Measurements from ENCODE around the gene ZNF362.

Gene ZNF362

GRCh38 chr1:33268457-33268856 is 12.2 kb downstream of the ZNF362 start:
- no peak for DNase-seq (ENCODE audit: low read depth in 2 of 2)

- no peak for DNase-seq (ENCODE audit: low read depth in 2 of 2)
Observed at GRCh38 chr1:33268927-33269610, 12.8 kb downstream of the ZNF362 start.

DNA sequence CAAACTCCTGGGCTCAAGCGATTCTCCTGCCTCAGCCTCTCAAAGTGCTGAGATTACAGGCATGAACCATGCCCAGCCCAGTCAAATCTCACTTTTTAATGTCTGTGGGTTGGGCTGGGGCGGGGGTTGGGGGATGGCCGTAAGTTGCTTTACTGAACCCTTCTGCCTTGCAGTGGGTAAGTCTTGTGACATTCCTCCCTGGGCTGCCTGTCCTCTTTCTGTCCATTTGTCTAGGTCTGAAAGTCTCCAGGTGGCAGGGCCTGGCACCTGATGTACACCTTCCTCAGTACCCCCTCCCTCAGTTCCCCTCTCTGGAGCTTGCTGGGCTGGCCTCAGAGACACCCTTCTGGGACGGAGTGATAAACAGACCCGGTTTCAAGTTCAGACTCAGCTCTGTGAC is 13.3 kb downstream of the ZNF362 start:
- DNase-seq (ENCODE audit: low read depth in 2 of 2): no peak

DNA sequence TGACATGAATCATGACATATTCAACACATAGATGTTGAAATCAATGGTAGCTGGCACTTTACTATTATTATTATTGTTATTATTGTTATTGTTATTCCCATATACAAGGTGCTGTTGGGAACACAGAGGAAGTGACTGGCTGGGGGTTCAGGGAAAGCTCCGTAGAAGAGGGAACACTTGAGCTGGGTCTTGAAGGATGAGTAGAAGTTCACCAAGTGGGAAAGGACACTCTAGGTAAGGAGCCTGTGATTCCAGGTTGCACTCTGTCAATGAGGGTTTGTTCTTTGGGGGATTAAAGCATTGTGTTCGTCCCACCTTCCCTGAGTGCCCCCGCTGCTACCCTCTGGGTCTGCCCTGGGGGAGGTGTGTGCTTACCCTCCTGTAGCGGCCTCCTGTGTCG is 14.1 kb downstream of the ZNF362 start:
- DNase-seq (ENCODE audit: low read depth in 2 of 2): no peak

GRCh38 chr1:33270808-33271465 is 14.6 kb downstream of the ZNF362 start:
- no peak for DNase-seq (ENCODE audit: low read depth in 2 of 2)

- no peak for DNase-seq (ENCODE audit: low read depth in 2 of 2)
Observed at GRCh38 chr1:33271666-33272505, 15.6 kb downstream of the ZNF362 start.

GRCh38 chr1:33272509-33272908 is 16.2 kb downstream of the ZNF362 start:
- DNase-seq (ENCODE audit: low read depth in 2 of 2): no peak

- DNase-seq (ENCODE audit: low read depth in 2 of 2): no peak
Observed at GRCh38 chr1:33272930-33273329, 16.6 kb downstream of the ZNF362 start.

GRCh38 chr1:33273406-33273805 is 17.1 kb downstream of the ZNF362 start:
- no peak for DNase-seq (ENCODE audit: low read depth in 2 of 2)

- no peak for DNase-seq (ENCODE audit: low read depth in 2 of 2)
Observed at GRCh38 chr1:33273961-33274371, 17.7 kb downstream of the ZNF362 start.

GRCh38 chr1:33274446-33274845 is 18.2 kb downstream of the ZNF362 start:
- DNase-seq (ENCODE audit: low read depth in 2 of 2): no peak

- DNase-seq (ENCODE audit: low read depth in 2 of 2): no peak
Observed at GRCh38 chr1:33275195-33275594, 18.9 kb downstream of the ZNF362 start.

- no peak for DNase-seq (ENCODE audit: low read depth in 2 of 2)
Observed at GRCh38 chr1:33275706-33276572, 19.6 kb downstream of the ZNF362 start.

DNA sequence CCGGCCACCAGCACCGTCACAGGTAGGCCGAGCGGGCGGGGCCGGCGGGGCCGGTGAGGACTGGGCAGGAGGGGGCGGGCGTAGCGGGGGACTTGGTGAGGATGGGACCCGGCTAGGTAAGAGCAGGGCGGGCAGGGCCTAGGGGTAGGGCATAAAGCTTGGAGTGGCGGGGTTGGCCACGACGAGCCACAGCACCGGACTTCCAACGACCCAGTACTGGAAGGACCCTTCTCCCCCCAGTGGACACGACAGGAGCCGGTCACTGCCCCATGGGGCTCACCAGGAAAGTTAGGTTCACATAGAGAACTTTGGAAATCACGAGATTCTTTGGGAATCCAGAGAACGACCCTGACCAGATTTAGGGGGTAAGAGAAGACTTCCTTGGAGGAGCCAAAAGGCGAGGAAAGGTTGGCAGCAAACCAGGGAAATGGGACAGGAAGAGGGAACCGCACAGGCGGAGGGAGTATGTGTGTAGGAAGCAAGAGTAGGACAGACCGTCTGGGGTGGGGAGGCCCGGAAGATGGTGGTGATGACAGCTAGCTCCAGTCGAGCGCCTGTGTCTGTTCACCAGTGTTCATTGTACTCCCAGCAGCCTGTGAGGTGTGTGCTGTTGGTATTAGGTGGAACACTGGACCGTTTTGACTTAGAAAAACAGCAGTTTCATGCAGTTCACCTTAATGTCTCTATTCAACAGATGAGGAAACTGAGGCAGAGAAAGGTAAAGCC is 20.4 kb downstream of the ZNF362 start:
- no peak for DNase-seq (ENCODE audit: low read depth in 2 of 2)

- DNase-seq (ENCODE audit: low read depth in 2 of 2): no peak
Observed at GRCh38 chr1:33277488-33278084, 21.3 kb downstream of the ZNF362 start.

DNA sequence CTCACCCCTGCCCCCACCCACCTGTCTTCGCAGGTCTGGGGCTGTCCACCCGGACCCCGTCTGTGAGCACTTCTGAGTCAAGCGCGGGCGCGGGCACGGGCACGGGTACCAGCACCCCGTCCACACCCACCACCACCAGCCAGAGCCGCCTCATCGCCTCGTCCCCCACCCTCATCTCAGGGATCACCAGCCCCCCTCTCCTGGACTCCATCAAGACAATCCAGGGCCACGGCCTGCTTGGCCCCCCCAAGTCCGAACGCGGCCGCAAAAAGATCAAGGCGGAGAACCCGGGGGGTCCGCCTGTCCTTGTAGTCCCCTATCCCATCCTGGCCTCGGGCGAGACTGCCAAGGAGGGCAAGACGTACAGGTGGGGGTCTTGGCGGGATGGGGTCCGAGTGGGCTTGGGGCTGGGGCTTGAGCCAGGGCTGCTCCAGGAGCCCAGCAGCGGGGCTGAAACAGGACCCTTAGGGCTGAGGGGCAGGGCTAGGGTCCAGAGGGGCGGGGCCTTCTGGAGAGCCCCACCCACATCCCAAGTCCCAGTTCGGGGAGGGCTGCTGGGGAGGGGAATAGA is 23.9 kb downstream of the ZNF362 start:
- no peak for DNase-seq (ENCODE audit: low read depth in 2 of 2)

DNA sequence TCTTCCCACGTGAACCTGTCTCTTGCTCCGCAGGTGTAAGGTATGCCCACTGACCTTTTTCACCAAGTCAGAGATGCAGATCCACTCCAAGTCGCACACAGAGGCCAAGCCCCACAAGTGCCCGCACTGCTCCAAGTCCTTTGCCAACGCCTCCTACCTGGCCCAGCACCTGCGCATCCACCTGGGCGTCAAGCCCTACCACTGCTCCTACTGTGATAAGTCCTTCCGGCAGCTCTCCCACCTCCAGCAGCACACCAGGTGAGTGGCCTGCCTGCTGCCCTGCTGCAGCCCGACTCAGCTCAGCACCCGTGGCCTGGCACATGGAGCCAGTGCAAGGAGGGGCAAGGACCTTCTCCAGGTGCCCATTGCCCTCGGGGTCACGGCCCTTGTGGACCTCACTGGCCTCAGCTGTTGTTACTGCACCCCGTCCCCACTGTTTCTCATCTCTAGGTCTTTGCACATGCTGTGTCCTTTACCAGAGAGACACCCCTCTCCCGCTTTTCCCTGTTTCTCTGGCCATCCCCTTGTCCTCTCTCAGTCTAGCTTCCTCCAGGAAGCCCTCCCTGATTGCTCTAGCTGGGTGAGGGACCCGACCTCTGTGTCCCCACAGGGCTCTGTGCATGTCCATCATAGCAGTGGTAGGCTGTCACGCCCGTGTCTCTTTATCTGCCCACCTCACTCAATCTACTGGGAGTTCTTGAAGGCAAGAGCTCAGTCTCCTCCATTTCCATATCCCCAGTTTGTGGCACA is 25.4 kb downstream of the ZNF362 start:
- DNase-seq (ENCODE audit: low read depth in 2 of 2): no peak

GRCh38 chr1:33282791-33283190 is 26.5 kb downstream of the ZNF362 start:
- DNase-seq (ENCODE audit: low read depth in 2 of 2): no peak

- DNase-seq (ENCODE audit: low read depth in 2 of 2): no peak
Observed at GRCh38 chr1:33284049-33284448, 27.8 kb downstream of the ZNF362 start.

Data from stimulated activated CD4-positive, alpha-beta T cell treated with anti-CD3 and anti-CD28 coated beads, Interleukin-4, amount 100 ng/mL, for 48 hours (primary cell).